ENCODE measurements around the gene SORCS3.
"Not testable (repeated sequence)": the region's sequence is repeated elsewhere in the genome, so short reads cannot be mapped to it uniquely, and the experiment has no call there.

Gene SORCS3

GRCh38 chr10:104690959-104691358 is 49.9 kb downstream of the SORCS3 start:
- no peak for DNase-seq

- no peak for DNase-seq
Measured at GRCh38 chr10:104694074-104694473, 53.0 kb downstream of the SORCS3 start.

DNA sequence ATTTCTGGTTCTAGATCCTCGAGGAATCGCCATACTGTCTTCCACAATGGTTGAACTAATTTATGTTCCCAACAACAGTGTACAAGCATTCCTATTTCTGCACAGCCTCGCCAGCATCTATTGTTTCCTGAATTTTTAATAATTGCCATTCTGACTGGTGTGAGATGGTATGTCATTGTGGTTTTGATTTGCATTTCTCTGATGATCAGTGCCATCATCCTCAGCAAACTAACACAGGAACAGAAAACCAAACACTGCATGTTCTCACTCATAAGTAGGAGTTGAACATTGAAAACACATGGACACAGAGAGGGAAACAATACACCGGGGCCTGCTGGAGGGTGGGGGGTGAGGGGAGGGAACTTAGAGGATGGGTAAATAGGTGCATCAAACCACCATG is 62.2 kb downstream of the SORCS3 start:
- DNase-seq, result not testable (repeated sequence)

DNA sequence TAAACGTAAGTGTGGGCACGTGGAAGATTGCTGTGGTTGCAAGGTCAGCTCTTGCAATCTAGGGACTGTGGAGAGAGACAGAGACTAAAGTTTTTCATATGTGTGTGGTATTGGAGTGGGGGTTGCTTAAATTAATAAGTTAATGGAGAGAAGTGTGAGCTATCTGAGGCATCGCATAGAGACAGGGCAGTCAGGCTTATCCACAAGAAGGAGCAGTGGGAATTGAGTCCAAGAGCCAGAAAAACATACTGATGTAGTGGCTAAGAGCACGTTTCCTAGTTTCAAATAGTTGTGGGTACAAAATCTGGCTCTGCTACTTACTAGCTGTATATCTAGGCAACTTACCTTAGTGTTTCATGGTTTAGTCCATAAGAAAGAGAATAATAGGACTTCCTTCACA is 65.8 kb downstream of the SORCS3 start:
- DNase-seq, result no peak

DNA sequence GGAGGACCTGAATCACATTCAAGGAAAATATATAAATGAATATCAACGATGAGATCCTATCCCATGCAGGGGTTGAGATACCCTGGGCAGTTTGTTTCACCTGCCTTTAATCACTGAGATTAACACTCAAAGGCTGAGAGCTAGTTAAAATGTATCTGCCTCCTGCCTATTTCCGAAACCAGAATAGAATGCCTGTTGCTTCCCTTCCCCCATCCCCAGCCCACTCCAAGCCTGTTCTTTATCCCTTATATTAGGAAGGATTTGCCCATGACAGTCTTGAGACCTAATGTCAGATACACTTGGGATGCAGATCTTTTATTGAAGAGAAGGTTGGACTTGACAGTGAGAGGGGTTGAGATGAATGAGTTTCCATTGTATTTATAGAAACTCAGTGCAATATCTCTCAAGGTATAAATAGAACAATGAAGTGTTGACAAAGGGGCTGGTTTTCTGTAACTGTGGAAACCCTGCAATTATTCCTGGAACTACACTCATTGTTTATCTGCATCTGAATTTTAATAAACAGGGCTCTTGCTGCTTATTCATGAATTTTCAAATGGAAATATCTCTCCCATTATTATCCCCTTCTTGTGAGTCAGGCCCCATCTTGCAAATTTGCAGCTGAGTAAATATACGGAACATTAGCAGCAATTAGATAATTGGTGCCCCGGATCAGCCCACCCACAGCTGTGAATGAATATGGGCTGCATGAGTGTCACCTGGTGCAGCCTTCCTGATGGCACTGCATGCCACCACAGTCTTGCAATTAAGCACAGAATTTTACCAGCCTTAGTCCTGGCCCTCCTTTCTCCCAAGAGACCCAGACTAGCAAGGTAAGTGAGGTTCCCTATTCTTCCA is 66.7 kb downstream of the SORCS3 start:
- DNase-seq, result no peak

GRCh38 chr10:104711302-104711721 is 70.2 kb downstream of the SORCS3 start:
- DNase-seq, result no peak

- DNase-seq, result not testable (repeated sequence)
Measured at GRCh38 chr10:104730593-104730992, 89.5 kb downstream of the SORCS3 start.

DNA sequence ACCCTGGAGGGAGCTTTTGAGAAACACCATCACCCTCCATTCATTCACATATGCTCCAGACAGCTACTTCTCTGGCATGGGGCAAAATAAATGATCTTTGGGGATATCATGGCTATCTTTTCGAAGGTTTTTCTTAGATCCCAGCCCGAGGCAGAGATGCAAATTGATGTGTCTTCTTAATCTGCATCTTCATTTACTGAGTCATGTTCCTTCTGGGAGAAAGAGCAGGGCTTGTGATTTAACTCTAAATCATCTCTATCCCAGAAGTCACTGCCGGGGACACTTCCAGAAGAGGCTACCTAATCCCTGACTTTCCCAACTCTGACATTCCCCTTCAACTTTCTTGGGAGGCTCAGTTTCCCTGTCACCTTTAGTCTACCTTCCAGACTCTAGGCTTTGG is 90.1 kb downstream of the SORCS3 start:
- DNase-seq, result no peak

DNA sequence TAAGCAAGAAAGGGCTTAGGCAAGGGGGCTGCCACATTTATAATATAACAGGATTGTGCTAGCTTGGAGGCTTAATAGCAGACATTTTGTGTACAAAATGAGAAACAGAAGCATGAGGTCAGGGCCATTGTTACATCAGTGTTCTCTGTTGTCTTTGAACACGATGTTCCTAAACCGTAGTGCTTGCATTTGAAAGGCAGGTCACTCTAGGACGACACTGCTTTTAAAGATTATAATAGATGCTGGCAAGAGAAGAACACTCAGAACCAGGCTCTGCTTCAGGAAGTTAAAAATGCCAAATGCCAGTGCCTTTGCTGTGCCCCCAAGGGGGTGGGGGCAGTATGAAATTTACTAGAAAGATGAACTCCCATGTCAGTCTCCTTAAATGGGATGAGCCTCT is 91.1 kb downstream of the SORCS3 start:
- no peak for DNase-seq

DNA sequence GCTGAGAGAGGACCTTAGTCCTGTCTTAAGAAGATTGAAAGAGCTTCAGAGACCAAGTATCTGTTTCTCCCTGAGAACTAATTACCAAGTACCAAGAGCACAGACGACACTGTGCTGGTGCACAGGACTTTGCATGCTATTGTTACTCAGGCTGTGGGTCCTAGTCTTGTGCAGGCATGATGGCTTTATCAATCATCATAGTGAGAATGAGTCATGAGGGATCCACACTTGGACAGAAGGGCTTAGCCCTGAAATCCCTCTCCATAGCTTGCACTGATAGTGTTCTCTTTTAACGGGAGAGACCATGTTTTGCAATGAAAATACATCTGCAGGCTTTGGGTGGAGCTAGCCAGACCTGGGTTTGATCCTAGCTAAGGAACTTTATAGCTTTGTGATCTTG is 93.3 kb downstream of the SORCS3 start:
- no peak for DNase-seq

GRCh38 chr10:104735036-104735756 is 94.1 kb downstream of the SORCS3 start:
- no peak for DNase-seq

- DNase-seq, result no peak
Measured at GRCh38 chr10:104735757-104736391, 94.8 kb downstream of the SORCS3 start.

GRCh38 chr10:104741127-104741526 is 100.0 kb downstream of the SORCS3 start:
- DNase-seq, result no peak

DNA sequence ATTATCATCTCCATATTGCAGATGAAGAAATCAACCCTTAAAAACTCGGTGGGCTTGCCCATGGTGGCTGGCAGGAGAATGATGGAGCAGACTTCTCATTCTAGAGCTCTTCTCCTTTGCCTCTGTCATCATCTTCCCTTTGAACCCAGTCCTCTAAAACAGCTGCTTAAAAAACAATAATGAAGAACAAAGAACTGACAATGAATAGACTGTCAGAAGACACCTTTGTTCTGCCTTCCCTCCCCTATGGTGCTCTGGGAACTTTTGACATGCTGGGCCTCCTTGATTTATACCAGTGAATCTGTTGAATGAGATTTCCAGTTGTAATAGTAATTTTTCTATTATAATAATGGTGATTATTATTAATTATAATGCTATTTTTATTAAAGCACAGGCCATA is 103.0 kb downstream of the SORCS3 start:
- DNase-seq, result no peak

DNA sequence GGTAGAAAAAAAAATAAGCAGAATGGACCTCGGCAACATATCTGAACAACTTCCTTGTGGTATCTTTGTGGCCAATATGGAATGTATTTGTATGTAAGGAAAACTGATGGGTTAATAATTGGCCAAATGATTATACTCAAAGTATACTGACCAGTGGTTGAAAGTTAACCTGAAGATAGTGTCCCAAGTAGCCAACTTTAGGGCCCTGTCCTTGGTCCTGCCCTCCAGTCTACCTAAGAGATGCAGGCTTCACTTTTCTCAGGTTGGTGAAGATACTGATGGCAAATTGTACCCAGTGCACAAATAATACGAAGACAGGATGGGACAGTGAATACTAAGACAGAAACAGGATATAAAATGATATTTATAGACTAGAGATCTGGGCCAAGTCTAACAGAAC is 109.2 kb downstream of the SORCS3 start:
- no peak for DNase-seq

DNA sequence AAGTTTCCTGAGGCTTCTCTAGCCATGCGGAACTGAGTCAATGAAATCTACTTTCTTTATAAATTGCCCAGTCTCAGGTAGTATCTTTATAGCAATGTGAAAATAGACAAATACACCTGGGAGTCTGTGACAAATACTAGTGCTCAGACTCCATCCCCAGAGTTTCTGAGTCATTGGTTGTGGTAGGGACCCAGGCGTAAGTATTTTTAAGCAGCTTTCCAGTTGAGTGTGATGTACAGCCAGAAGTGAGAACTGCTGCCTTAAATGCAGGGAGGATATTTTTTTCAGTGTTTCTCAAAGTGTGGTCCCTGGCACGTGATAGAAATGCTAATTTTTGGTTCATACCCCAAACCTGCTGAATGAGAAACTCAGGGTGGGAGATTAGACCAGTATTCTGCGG is 121.7 kb downstream of the SORCS3 start:
- DNase-seq, result no peak

GRCh38 chr10:104766341-104766740 is 125.3 kb downstream of the SORCS3 start:
- no peak for DNase-seq

DNA sequence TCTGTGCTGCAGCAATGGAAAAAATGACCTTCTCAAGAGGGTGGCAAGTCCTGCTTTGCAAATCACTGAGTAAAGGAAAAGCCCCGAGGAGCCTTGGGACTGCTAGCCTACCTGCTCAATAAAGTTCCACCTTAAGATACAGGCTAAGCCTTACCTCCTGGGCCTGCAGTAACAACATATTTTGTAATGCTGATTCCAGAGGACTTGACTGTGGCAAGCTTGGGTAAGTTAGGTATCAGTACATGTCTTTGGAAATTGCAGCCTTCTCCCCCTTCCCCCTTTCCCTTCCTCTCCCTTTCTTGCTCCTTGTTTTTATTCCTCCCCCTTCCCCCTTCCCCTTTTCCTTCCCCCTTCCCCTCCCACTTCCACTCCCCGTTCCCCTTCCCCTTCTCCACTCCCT is 126.2 kb downstream of the SORCS3 start:
- no peak for DNase-seq

GRCh38 chr10:104767745-104768144 is 126.7 kb downstream of the SORCS3 start:
- no peak for DNase-seq

DNA sequence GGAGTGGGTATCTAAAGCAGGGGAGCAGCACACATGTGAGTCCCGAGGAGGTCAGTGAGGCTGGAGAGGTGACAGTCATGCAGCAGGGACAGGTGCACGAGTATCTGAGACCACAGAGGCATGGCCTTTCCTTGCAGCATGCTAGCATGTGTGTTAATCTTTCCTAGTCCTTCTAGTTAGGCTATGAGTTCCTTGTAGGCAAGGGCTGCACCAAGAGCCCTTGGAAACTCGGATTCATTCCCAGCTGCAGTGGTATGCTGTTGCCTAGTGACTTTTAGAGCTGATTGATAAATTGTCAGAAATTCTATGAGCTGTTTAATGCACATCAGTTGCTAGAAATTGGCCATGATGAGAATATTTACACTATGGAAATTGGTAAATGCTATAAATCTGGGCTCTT is 132.0 kb downstream of the SORCS3 start:
- DNase-seq, result no peak

DNA sequence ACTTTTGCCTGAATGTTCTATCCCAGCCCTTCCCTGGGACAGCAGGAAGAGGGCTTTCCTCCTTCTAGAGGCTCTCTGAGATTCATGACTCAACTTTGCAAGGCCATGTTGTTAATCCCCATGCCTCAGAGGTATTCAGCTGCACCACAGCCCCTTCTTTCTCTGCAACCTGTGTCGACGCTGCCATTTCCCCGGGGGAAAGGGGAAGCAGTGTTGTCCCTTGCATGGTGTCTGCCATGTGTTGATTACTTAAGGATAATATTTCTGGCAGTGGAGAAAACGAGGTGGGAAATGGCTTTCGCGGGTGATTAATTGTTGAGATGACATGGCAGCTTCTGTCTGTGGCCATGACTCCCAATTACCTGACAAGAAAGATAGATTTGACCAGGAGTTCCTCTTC is 133.1 kb downstream of the SORCS3 start:
- no peak for DNase-seq

DNA sequence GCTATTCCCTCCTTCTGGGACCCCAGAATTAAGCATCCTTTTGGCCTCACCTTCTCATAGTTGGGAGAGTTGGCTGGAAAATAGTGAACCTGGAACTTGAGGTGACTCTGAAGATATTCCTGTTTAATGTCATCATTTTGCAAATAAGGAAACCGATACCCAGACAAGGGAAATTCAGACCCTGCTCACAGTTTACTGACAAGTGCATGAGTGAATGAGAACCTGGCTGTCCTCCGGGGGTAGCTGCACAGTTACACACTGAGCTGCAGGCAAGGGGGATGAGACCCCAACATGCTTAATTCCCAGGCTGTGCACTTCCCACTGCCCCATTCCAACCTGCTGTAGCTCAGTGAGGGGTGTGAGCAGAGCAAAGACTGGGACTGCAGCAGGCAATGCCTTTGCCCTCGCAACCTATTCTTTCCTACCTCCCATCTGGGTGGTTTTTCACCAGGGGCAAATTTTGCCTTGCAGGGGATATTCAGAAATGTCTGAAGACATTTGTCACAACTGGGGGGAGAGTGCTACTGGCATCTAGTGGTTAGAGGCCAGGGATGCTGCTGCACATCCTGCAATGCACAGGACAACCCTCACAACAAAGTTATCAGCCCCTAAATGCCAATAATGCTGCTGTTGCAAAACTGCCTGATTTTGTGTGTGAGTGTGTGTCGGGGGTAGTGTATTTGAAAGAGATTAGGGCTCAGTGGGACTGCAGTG is 136.2 kb downstream of the SORCS3 start:
- DNase-seq, result no peak

DNA sequence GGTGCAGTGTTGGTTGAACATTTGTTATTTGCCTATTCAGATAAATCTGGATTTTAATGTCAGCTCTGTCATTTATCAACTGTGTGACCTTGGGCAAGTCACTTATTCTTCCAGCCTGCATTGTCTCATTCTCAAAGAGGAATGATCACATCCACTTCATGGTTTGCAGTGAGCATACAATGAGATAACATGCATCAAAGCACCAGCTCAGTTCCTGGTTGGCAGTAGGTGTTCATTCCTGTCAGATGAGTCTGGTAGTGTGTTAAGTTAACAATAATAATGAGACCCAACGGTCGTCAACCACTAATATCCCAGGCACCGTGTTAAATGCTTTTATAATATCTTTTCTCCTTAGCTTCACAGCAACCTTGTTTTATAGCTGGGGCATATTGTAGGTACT is 137.3 kb downstream of the SORCS3 start:
- DNase-seq, result no peak

Measured in NCI-H187 treated with DMSO at 0.1 percent for 48 hours (cell line).